ENCODE results near the gene ATAD3A.
"Not testable (repeated sequence)": the region's sequence is repeated elsewhere in the genome, so short reads cannot be mapped to it uniquely, and the experiment has no call there.

Gene ATAD3A

GRCh38 chr1:1511533-1512285 is at the start of gene ATAD3A:
TSS of gene ATAD3A (plus strand) at chr1:1512162. CDS start at chr1:1512269, 107 bp downstream.
- TF ChIP-seq TCF4 (CRISPR knock-in tag; IDR thresholded peaks at IDR 0.05; ENCODE audit: borderline replicate concordance) (peak; percentile 34; the same call in 1 of the 2 replicates), POU6F1 (CRISPR knock-in tag; IDR thresholded peaks at IDR 0.05; ENCODE audit: borderline replicate concordance, low read depth) (no peak)
- peak; percentile 92 for ATAC-seq

- no peak for TF ChIP-seq GLIS3 (CRISPR knock-in tag; IDR thresholded peaks at IDR 0.05)
- no peak for TF ChIP-seq SNAI2 (CRISPR knock-in tag; IDR thresholded peaks at IDR 0.05)
- no peak for TF ChIP-seq CSDC2 (CRISPR knock-in tag; IDR thresholded peaks at IDR 0.05)
- no peak for TF ChIP-seq ZC3H10 (CRISPR knock-in tag; IDR thresholded peaks at IDR 0.05)
- no peak for TF ChIP-seq POU6F1 (CRISPR knock-in tag; IDR thresholded peaks at IDR 0.05; ENCODE audit: borderline replicate concordance, low read depth)
- TF ChIP-seq ZFP3 (CRISPR knock-in tag; IDR thresholded peaks at IDR 0.05): no peak
- no peak for TF ChIP-seq ESRRG (CRISPR knock-in tag; IDR thresholded peaks at IDR 0.05)
- no peak for TF ChIP-seq ARNTL (CRISPR knock-in tag; IDR thresholded peaks at IDR 0.05; ENCODE audit: borderline replicate concordance, low read depth)
- ATAC-seq: peak; percentile 68
These were observed 49.5 kb upstream of the ATAD3A start for GRCh38 chr1:1462318-1462966.

GRCh38 chr1:1463312-1463711 is 48.6 kb upstream of the ATAD3A start:
- no peak for TF ChIP-seq TCF4 (CRISPR knock-in tag; IDR thresholded peaks at IDR 0.05; ENCODE audit: borderline replicate concordance)
- TF ChIP-seq RARB (CRISPR knock-in tag; IDR thresholded peaks at IDR 0.05): no peak
- no peak for TF ChIP-seq ZNF70 (CRISPR knock-in tag; IDR thresholded peaks at IDR 0.05)
- no peak for TF ChIP-seq CSRNP3 (CRISPR knock-in tag; IDR thresholded peaks at IDR 0.05)
- TF ChIP-seq BACH2 (CRISPR knock-in tag; IDR thresholded peaks at IDR 0.05; ENCODE audit: borderline replicate concordance): no peak
- TF ChIP-seq OSR1 (CRISPR knock-in tag; IDR thresholded peaks at IDR 0.05): no peak
- no peak for TF ChIP-seq POU6F1 (CRISPR knock-in tag; IDR thresholded peaks at IDR 0.05; ENCODE audit: borderline replicate concordance, low read depth)
- no peak for TF ChIP-seq CREB5 (CRISPR knock-in tag; IDR thresholded peaks at IDR 0.05; ENCODE audit: low read depth)
- no peak for TF ChIP-seq ZFP3 (CRISPR knock-in tag; IDR thresholded peaks at IDR 0.05)
- no peak for TF ChIP-seq SNAI2 (CRISPR knock-in tag; IDR thresholded peaks at IDR 0.05)
- no peak for TF ChIP-seq TOX (CRISPR knock-in tag; IDR thresholded peaks at IDR 0.05; ENCODE audit: borderline replicate concordance)
- TF ChIP-seq ESRRG (CRISPR knock-in tag; IDR thresholded peaks at IDR 0.05): no peak
- TF ChIP-seq PPARA (CRISPR knock-in tag; IDR thresholded peaks at IDR 0.05; ENCODE audit: borderline replicate concordance): no peak
- no peak for TF ChIP-seq ZC3H10 (CRISPR knock-in tag; IDR thresholded peaks at IDR 0.05)
- TF ChIP-seq GLIS3 (CRISPR knock-in tag; IDR thresholded peaks at IDR 0.05): no peak
- TF ChIP-seq ZNF8 (CRISPR knock-in tag; IDR thresholded peaks at IDR 0.05): no peak
- no peak for TF ChIP-seq TSHZ2 (CRISPR knock-in tag; IDR thresholded peaks at IDR 0.05)
- no peak for TF ChIP-seq ZNF565 (CRISPR knock-in tag; conservative IDR thresholded peaks at IDR 0.05; ENCODE audit: low read depth)
- no peak for TF ChIP-seq ARNTL (CRISPR knock-in tag; IDR thresholded peaks at IDR 0.05; ENCODE audit: borderline replicate concordance, low read depth)
- no peak for TF ChIP-seq ZFP30 (CRISPR knock-in tag; IDR thresholded peaks at IDR 0.05)
- no peak for ATAC-seq

- ATAC-seq: not testable (repeated sequence)
These were observed 43.6 kb upstream of the ATAD3A start for GRCh38 chr1:1468196-1468985.
